D721Med (cell line): ENCODE data around the gene SCAMP5.

ENCODE experiments used
- DNase-seq: peaks from one replicate; pipeline ENCODE4 v3.0.0; 2011; ENCODE audit warnings: low spot score; ENCODE audit not compliant: insufficient read length
- FAIRE-seq: peaks from 2 replicates; lab custom pipeline; 2011; peaks lifted over from hg19 to GRCh38; lab: Jason Lieb, UNC
- CTCF ChIP-seq: IDR thresholded peaks from 2 replicates; pipeline ENCODE4 v1.5.1; 2012; ENCODE audit warnings: mild to moderate bottlenecking, control low read depth; ENCODE audit not compliant: insufficient read depth; ENCODE audit errors: missing control alignments

SCAMP5 gene

GRCh38 chr15:74960995-74961588, 34.3 kb upstream of the SCAMP5 start:
- TF ChIP-seq CTCF = no peak
- no peak for DNase-seq
- no peak for FAIRE-seq

GRCh38 chr15:74961616-74962015, 33.7 kb upstream of the SCAMP5 start:
- TF ChIP-seq CTCF = no peak
- no peak for DNase-seq
- FAIRE-seq = no peak

DNA sequence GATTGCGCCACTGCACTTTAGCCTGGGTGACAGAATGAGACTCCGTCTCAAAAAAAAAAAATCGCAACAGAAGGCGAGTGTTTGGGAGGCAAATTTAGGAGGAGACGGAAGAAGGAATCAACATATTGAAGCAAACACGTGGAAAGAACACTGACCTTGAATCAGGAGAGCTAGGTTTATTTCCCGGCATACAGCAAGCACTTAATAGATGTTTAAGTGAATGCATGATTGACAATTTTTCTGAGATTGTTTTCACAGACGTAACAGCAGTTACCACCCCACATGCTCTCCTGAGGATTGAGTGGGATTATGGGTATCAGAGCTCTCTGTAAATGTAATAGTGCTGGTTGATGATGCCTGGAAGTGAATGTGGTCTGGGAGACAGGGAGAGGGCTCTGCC, 33.1 kb upstream of the SCAMP5 start:
- TF ChIP-seq CTCF = no peak
- FAIRE-seq (no peak), DNase-seq (no peak)

DNA sequence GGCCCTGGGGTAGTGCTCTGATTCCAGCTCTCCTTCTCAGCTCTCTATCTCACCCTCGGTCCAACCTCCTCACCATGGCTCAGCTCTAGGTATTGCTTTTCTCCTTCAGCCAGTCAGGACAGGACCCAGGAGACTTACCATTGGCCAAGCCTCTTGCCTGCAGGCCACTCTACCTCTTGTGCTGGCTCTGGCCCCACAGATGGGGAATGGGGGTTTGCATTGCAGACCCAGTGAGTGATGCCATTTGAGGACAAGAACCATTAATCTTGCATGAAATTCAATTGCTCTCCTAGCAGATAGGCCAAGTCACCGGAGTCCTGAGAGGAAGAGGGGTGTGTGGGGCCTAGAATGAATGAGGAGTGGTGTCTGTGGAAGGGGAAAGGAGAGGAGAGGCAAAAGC, 32.7 kb upstream of the SCAMP5 start:
- no peak for TF ChIP-seq CTCF
- FAIRE-seq (no peak), DNase-seq (no peak)

- DNase-seq (no peak), FAIRE-seq (no peak)
- TF ChIP-seq CTCF = no peak
Observed at GRCh38 chr15:74963213-74963612, 32.1 kb upstream of the SCAMP5 start.

DNA sequence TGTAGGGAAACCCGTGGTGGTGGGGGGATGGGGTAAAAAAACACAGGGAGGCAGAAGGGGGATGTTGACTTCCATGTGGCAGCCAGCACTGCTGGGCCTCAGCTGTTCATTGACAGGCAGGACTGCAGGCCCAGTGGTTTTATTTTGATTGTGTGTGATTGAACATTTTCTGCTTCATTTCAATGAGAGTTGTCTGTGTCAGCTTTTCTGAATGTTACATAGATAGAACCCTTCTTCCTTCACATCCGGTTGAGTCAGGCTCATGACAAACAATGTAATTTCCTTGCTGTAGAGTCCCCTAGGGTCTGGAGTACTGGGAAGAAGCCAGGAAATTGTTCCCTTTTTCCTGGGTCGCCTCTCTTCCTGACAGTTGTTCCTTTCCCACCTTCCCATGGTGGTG, 30.6 kb upstream of the SCAMP5 start:
- TF ChIP-seq CTCF = no peak
- DNase-seq = no peak
- FAIRE-seq = no peak

- DNase-seq (no peak), FAIRE-seq (no peak)
- TF ChIP-seq CTCF = no peak
Observed at GRCh38 chr15:74967670-74968069, 27.7 kb upstream of the SCAMP5 start.
